NCI-H774 (cell line): ENCODE measurements around the gene GTF2H4.

Experiments
- DNase-seq: peaks from one replicate; lab custom pipeline; 2025; lab: John Stamatoyannopoulos, UW

GTF2H4 gene

GRCh38 chr6:30882759-30883684, 25.0 kb upstream of the GTF2H4 start:
- peak; percentile 19 for DNase-seq

DNA sequence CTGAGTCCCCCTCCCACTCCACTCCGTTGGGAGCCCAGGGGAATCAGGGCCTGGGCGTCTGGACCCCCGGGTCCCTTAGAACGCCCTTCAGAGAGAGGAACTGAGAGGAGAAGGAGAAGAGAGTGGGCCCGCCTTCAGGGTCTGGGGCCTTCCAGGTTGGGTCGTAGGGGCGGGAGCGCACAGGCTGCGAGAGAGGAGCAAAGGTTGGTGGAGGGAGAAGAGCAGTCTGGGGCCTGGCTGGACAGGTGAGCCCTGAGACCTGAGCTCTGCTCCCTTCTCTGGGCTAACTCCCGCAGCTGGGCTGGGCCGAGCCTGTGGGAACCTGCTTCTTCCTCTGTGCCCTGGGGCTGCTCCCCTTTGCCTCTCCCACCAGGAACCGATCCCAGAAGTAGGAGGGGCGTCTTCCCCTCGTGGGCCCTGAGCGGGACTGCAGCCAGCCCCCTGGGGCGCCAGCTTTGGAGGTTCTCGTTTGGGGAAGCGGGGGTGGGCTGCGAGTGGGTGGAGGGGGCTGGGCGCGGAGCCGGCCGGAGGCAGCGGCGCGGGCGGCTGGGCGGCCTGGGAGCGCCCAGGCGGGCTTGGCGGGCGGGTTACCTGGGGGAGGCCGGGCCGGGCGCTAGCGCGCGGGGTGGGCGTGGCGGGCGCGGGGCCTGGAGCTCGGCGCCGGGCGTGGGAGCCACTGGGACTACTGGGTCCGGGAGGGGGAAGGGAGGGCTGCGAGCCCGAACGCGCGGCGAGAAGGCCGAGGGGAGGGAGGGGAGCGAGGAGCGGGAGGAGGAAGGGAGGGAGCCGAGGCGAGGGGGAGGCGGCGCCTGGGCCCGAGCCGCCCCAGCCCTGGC, 24.1 kb upstream of the GTF2H4 start, which contains the start of gene DDR1:
DDR1 (plus strand) TSS at position 835 of the 836 bp plus-strand sequence. CDS start 4,211 bp downstream, outside the sequence.
- DNase-seq = peak; percentile 35

- no peak for DNase-seq
These were observed 23.2 kb upstream of the GTF2H4 start for GRCh38 chr6:30884521-30885480.

GRCh38 chr6:30885481-30885998, 22.5 kb upstream of the GTF2H4 start:
- peak; percentile 10 for DNase-seq

DNA sequence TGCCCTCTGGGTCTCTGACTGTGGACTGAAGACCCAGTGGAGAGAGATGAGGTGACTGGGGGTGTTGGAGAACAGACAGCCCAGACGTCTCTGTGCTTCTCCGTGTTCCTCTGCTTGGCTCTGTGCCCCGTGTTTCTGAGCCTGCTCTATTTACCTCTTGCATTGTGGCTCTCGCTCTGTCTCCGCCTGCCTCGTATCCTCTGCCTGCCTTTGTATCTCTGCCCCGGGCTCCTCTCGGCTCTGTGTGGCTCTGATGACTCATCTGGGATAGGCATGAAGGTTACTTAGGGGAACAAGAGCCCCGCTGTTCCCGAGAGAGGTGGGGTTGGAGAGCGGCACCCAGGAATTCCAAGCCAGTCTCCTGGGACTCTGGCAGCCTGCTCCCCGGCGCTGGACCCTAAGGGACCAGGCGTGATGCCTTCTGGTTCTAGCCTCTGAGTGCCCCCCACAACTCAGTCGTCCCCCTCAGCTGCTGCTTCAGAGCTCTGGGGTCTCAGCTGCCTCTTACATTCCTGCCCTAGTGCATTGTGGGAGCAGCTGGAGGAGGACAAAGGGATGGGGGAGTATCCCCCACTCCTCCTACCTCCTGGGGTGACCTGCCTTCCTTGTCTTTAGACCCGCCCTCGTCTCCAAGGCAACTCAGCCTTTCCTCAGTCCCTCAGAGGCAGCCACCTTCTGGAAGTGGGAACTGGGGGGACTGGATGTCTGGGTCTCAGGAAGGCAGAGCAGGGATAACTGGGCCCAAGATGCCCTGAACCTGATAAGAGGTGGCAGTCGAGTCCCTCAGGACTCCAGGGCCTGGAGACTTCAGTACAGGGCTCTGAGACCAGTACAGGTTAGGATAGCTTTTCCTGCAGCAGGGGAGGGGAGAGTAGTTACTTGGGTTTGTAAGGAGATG, 21.8 kb upstream of the GTF2H4 start:
- peak; percentile 0 for DNase-seq

- no peak for DNase-seq
These were observed 21.1 kb upstream of the GTF2H4 start for GRCh38 chr6:30886897-30887255.

DNA sequence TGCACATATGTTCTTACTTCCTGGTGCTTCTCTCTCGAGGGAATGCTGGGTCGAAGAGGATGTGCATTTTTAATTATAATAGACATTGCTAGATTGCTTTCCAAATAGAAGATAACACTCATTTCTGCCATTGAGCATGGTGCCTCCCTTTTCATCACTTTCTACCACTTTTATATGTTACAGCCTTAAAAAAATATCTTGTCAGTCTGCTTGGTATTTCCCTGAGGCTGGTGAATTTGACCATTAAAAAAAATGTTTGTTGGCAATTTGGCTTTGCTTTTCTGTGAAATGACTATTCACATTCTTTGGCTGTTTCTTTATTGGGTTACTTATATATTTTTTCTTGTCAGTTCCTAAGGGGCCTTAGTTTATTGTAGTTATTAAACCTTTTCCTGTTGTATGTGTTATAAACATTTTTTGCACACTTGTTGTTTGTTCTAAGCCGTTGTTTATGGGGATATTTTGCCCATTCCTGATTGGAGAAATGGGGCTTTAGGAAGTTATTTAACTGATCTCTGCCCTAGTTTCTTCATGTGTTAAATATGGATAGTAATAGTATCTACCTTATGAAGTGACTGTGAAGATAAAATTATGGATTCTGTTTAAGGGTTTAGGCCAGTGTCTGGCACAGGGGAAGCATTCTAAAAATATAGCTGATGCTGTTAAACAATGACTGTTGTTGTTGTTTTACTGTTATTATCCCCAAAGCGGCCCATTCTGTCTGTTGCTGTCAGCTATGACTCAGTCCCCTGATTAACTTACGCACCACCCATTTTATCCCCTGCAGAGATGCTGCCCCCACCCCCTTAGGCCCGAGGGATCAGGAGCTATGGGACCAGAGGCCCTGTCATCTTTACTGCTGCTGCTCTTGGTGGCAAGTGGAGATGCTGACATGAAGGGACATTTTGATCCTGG, 19.8 kb upstream of the GTF2H4 start:
- no peak for DNase-seq

DNA sequence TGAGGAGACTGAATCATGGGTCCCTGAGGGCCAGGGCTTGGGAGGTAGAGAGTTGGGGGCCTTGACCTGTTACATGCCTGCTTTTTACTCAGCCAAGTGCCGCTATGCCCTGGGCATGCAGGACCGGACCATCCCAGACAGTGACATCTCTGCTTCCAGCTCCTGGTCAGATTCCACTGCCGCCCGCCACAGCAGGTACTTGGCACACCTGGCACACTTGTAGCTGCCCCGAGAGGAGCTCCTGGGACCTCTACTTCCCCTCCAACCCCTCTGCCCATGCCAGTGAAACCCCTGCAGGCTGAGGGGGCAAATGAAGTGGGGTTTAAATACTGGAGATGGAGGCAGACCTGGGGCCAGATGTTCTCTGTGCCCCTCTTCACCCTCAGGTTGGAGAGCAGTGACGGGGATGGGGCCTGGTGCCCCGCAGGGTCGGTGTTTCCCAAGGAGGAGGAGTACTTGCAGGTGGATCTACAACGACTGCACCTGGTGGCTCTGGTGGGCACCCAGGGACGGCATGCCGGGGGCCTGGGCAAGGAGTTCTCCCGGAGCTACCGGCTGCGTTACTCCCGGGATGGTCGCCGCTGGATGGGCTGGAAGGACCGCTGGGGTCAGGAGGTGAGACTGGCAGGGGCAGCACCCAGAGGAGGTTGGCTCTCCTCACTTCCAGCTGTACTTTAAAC, 19.1 kb upstream of the GTF2H4 start:
- DNase-seq = no peak

GRCh38 chr6:30889496-30889885, 18.5 kb upstream of the GTF2H4 start:
- no peak for DNase-seq

- no peak for DNase-seq
These were observed 17.9 kb upstream of the GTF2H4 start for GRCh38 chr6:30889921-30890645.

DNA sequence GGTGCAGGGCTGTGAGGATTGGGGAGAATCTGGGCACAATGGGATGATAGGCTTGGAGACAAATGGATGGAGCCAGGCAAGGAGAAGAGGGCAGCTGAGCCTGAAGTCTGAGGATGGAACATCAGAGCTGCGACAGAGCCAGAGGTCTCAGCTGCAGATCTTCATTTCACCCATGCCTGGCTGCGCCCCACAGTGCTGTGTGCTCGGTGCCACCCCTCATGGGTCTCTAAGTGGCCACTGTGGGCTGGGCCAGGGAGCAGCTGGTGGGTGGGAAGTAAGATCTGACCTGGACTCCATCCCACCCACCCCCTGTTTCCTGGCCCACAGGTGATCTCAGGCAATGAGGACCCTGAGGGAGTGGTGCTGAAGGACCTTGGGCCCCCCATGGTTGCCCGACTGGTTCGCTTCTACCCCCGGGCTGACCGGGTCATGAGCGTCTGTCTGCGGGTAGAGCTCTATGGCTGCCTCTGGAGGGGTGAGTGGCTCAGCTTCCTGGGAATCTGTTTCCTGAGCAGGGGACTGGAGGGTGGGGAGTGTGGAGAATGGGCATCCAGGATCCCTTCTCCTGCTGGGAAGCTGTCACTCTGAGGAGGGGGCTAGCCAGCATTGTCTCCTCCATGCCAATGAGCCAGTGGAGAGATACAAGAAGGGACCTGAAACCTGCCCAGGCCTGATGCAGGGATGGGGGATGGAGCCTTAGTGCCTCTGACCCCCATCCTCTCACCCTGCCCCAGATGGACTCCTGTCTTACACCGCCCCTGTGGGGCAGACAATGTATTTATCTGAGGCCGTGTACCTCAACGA, 17.2 kb upstream of the GTF2H4 start:
- no peak for DNase-seq

GRCh38 chr6:30891450-30891723, 16.6 kb upstream of the GTF2H4 start:
- DNase-seq = no peak

GRCh38 chr6:30891816-30892538, 16.0 kb upstream of the GTF2H4 start:
- no peak for DNase-seq

DNA sequence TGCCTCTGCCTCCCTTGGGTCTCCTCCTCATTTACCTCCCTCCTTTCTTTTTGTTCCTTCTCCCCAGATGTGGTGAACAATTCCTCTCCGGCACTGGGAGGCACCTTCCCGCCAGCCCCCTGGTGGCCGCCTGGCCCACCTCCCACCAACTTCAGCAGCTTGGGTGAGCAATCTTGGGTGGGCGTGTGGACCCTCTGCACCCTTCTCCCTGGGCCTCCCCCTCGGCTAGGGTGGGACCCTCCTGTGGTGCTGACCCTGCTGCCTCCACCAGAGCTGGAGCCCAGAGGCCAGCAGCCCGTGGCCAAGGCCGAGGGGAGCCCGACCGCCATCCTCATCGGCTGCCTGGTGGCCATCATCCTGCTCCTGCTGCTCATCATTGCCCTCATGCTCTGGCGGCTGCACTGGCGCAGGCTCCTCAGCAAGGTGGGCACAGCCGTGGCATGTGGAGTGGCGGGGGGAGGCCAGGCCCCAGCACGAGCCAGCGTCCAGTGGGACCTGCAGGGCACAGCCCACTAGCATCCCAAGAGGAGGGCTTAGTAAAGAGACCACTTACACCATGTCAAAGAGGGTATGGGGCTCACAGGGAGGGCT, 14.9 kb upstream of the GTF2H4 start:
- DNase-seq = no peak

DNA sequence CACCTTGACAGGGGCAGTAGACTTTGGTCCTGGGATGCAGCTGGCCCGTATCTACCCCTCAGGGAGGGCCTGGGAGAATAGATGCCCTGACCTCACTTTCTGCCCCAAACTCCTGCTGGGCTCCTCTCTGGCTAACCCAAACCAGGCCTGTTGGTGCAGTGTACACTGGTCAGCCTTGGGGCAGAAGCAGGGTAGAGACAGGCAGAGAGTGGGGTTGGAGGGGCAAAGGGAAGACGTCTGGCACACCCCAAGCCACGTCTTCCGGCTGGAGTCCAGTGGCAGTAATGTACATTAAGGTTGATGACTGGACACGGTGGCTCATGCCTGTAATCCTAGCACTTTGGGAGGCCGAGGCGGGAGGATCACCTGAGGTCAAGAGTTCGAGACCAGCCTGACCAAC, 14.3 kb upstream of the GTF2H4 start:
- DNase-seq = no peak

DNA sequence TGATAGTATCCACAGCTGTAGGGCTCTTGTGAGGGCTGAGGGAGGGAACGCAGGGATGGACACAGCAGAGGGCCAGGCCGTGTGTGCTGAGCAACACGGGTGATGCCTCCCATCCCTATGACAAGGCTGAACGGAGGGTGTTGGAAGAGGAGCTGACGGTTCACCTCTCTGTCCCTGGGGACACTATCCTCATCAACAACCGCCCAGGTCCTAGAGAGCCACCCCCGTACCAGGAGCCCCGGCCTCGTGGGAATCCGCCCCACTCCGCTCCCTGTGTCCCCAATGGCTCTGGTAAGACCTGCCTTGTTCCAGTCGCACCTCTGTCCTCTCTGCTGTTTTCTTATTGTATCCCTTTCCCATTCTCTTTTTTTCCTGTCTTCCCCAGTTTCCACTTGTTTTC, 13.6 kb upstream of the GTF2H4 start:
- DNase-seq = no peak
